ENCODE data around the gene ATRNL1.

DNA sequence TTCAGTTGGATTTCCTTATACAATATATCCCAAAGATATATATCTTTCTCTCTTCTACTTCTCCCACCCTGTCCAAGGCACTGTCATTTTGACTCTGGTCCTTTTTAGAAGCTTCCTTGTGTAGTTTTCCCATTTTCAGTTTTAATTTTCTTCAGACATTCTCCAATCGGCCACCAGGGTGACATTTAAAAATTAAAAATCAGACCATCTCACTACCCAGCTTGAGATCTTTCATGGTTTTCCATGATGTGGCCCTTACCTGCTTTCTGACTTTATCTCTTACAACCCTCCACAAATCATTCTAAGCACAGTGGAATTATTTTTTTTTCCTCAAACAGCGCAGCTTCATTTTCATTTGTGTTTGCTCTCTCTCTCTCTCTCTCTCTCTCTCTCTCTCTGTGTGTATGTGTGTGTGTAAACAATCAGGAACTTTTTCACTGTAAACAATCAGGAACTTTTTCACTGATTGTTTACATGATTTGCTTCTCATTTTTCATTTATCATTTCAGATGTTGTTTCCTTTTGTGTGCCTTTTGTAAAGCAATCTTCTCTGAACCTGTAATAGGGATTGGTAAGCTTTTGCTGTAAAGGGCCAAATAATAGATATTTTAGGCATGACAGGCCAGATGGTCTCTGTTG, 348.9 kb downstream of the ATRNL1 start:
- TF ChIP-seq POLR2A (IDR thresholded peaks at IDR 0.05): no peak
- TF ChIP-seq, protein P1, sequence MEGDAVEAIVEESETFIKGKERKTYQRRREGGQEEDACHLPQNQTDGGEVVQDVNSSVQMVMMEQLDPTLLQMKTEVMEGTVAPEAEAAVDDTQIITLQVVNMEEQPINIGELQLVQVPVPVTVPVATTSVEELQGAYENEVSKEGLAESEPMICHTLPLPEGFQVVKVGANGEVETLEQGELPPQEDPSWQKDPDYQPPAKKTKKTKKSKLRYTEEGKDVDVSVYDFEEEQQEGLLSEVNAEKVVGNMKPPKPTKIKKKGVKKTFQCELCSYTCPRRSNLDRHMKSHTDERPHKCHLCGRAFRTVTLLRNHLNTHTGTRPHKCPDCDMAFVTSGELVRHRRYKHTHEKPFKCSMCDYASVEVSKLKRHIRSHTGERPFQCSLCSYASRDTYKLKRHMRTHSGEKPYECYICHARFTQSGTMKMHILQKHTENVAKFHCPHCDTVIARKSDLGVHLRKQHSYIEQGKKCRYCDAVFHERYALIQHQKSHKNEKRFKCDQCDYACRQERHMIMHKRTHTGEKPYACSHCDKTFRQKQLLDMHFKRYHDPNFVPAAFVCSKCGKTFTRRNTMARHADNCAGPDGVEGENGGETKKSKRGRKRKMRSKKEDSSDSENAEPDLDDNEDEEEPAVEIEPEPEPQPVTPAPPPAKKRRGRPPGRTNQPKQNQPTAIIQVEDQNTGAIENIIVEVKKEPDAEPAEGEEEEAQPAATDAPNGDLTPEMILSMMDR (IDR thresholded peaks at IDR 0.05): no peak
